Esophagus squamous epithelium (tissue), 4 donors: ENCODE data around the gene NDUFS4.

Experiments
- POLR2A ChIP-seq, 4 donors: fragments of 450-650 bp; IDR thresholded peaks; one replicate each; pipeline ENCODE4 v1.6.1; 2017; ENCODE audit warnings: antibody characterized with exemption in 4 of 4, mild to moderate bottlenecking in 4 of 4, moderate library complexity in 3 of 4
- TF ChIP-seq, protein P1 (sequence below), 6 experiments: fragments of 450-650 bp in 4 of 6; fragments of 200-600 bp in 2 of 6; sonication (generic) in 2 of 6; IDR thresholded peaks; one replicate each; pipeline ENCODE4 v1.5.1; 2016 to 2019; ENCODE audit warnings: antibody characterized with exemption in 6 of 6, mild to moderate bottlenecking in 4 of 6, moderate library complexity in 4 of 6

DNA sequence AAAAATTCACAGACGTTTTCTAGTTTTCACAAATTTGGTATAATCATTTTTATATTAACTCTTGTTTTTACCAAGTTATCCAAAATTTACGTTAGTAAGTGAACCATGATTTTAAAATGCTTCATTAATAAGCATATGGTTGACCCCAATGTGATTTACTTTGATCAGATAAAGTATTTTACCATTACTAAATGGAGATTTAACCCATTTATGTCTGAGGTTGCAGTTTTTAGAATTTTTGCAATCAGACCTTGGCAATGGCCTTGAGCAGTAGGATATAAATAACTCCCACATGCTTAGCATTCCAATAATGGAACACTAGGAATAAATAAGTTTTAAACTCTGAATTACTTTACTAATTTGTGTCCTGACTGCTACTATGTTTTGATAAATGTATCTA lies 84.6 kb downstream of the NDUFS4 start:
- TF ChIP-seq, protein P1, sequence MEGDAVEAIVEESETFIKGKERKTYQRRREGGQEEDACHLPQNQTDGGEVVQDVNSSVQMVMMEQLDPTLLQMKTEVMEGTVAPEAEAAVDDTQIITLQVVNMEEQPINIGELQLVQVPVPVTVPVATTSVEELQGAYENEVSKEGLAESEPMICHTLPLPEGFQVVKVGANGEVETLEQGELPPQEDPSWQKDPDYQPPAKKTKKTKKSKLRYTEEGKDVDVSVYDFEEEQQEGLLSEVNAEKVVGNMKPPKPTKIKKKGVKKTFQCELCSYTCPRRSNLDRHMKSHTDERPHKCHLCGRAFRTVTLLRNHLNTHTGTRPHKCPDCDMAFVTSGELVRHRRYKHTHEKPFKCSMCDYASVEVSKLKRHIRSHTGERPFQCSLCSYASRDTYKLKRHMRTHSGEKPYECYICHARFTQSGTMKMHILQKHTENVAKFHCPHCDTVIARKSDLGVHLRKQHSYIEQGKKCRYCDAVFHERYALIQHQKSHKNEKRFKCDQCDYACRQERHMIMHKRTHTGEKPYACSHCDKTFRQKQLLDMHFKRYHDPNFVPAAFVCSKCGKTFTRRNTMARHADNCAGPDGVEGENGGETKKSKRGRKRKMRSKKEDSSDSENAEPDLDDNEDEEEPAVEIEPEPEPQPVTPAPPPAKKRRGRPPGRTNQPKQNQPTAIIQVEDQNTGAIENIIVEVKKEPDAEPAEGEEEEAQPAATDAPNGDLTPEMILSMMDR (IDR thresholded peaks at IDR 0.05), result no peak
- TF ChIP-seq POLR2A (IDR thresholded peaks at IDR 0.05), result no peak
